Ishikawa (cell line): Measurements from ENCODE around the gene RGS10.

ENCODE experiments used
- CEBPB ChIP-seq: IDR thresholded peaks from 2 replicates; pipeline ENCODE4 v1.6.1; 2012
- CREB1 ChIP-seq: IDR thresholded peaks from 2 replicates; pipeline ENCODE4 v1.6.1; 2012; ENCODE audit warnings: low read depth
- EGR1 ChIP-seq: IDR thresholded peaks from 2 replicates; pipeline ENCODE4 v1.6.1; 2012
- EP300 ChIP-seq: IDR thresholded peaks from 2 replicates; pipeline ENCODE4 v1.6.1; 2012; ENCODE audit warnings: borderline replicate concordance
- FOXM1 ChIP-seq: IDR thresholded peaks from 2 replicates; pipeline ENCODE4 v1.6.1; 2012; ENCODE audit warnings: low read depth, borderline replicate concordance
- NFIC ChIP-seq: IDR thresholded peaks from 2 replicates; pipeline ENCODE4 v1.6.1; 2012
- RAD21 ChIP-seq: IDR thresholded peaks from 2 replicates; pipeline ENCODE4 v1.6.1; 2012; ENCODE audit warnings: low read depth
- TAF1 ChIP-seq: IDR thresholded peaks from 2 replicates; pipeline ENCODE4 v1.6.1; 2012; ENCODE audit warnings: low read depth, mild to moderate bottlenecking
- TCF12 ChIP-seq: IDR thresholded peaks from 2 replicates; pipeline ENCODE4 v1.6.1; 2012; ENCODE audit warnings: low read depth
- TEAD4 ChIP-seq: IDR thresholded peaks from 2 replicates; pipeline ENCODE4 v1.6.1; 2012
- YY1 ChIP-seq: IDR thresholded peaks from 2 replicates; pipeline ENCODE4 v1.6.1; 2012; ENCODE audit warnings: low read depth
- ZBTB7A ChIP-seq: IDR thresholded peaks from 2 replicates; pipeline ENCODE4 v1.6.1; 2012; ENCODE audit warnings: low read depth
- TF ChIP-seq, protein P1 (sequence below): IDR thresholded peaks from 2 replicates; pipeline ENCODE4 v1.6.1; 2012
- TF ChIP-seq, protein P2 (sequence below): IDR thresholded peaks from 2 replicates; pipeline ENCODE4 v1.6.1; 2012; ENCODE audit warnings: low read depth, mild to moderate bottlenecking
- TF ChIP-seq, protein P3 (sequence below): IDR thresholded peaks from 2 replicates; pipeline ENCODE4 v1.6.1; 2012

Gene RGS10

DNA sequence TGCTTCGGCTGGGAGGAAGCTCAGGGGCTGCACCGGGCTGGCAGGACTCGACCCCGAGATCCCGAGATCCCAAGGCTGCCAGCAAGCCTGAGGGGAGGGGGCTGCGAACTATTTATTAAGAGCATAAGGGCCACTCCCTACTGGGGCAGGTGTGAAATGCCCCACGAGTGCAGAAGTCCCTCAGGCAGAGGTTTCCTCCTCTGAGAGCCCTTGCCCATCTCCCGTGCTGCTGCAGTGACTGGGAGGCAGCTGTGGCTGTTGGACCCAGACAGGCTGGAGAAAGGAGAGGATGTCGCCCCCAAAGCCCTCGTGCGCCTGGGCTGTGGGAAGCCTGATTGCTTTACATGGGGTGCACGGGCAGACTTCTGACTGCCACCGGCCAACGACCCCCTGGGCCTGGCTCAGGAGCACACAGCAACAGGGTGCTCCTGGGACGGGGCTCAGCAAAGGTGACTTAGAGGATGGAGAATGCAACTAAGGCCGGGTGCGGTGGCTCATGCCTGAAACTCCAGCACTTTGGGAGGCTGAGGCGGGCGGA lies 39.8 kb downstream of the RGS10 start:
- TF ChIP-seq NFIC, result no peak
- no peak for TF ChIP-seq ZBTB7A
- TF ChIP-seq YY1, result no peak
- no peak for TF ChIP-seq TEAD4
- no peak for TF ChIP-seq CREB1
- no peak for TF ChIP-seq EP300
- TF ChIP-seq EGR1, result no peak
- TF ChIP-seq, protein P1, sequence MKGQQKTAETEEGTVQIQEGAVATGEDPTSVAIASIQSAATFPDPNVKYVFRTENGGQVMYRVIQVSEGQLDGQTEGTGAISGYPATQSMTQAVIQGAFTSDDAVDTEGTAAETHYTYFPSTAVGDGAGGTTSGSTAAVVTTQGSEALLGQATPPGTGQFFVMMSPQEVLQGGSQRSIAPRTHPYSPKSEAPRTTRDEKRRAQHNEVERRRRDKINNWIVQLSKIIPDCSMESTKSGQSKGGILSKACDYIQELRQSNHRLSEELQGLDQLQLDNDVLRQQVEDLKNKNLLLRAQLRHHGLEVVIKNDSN, result no peak
- TF ChIP-seq FOXM1, result no peak
- TF ChIP-seq, protein P2, sequence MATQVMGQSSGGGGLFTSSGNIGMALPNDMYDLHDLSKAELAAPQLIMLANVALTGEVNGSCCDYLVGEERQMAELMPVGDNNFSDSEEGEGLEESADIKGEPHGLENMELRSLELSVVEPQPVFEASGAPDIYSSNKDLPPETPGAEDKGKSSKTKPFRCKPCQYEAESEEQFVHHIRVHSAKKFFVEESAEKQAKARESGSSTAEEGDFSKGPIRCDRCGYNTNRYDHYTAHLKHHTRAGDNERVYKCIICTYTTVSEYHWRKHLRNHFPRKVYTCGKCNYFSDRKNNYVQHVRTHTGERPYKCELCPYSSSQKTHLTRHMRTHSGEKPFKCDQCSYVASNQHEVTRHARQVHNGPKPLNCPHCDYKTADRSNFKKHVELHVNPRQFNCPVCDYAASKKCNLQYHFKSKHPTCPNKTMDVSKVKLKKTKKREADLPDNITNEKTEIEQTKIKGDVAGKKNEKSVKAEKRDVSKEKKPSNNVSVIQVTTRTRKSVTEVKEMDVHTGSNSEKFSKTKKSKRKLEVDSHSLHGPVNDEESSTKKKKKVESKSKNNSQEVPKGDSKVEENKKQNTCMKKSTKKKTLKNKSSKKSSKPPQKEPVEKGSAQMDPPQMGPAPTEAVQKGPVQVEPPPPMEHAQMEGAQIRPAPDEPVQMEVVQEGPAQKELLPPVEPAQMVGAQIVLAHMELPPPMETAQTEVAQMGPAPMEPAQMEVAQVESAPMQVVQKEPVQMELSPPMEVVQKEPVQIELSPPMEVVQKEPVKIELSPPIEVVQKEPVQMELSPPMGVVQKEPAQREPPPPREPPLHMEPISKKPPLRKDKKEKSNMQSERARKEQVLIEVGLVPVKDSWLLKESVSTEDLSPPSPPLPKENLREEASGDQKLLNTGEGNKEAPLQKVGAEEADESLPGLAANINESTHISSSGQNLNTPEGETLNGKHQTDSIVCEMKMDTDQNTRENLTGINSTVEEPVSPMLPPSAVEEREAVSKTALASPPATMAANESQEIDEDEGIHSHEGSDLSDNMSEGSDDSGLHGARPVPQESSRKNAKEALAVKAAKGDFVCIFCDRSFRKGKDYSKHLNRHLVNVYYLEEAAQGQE, result no peak
- no peak for TF ChIP-seq TCF12
- TF ChIP-seq, protein P3, sequence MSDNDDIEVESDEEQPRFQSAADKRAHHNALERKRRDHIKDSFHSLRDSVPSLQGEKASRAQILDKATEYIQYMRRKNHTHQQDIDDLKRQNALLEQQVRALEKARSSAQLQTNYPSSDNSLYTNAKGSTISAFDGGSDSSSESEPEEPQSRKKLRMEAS, result no peak
- no peak for TF ChIP-seq RAD21
- no peak for TF ChIP-seq TAF1
- no peak for TF ChIP-seq CEBPB

DNA sequence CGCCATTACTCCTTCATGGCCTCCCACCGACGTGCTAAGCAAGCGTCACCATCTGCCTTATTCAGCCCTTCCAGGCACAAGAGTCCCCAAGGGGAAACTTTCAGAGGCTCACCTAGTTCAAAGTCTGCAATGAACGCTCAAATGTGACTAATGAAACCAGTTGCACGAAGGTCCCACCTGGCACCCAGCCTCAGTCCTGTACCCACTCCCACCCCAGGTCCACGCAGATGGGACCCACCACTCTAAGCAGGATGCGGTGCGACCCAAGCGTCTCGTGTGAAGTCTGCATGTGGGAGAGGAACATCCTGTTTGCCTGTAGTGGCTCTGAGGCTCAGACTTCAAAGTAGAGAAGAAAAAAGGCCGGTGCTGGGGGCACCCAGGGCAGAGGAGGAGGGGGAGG lies 40.3 kb downstream of the RGS10 start:
- TF ChIP-seq, protein P3, result no peak
- TF ChIP-seq NFIC, result no peak
- TF ChIP-seq, protein P2, result no peak
- no peak for TF ChIP-seq YY1
- no peak for TF ChIP-seq TCF12
- no peak for TF ChIP-seq RAD21
- no peak for TF ChIP-seq TAF1
- TF ChIP-seq CREB1, result no peak
- no peak for TF ChIP-seq ZBTB7A
- TF ChIP-seq FOXM1, result no peak

DNA sequence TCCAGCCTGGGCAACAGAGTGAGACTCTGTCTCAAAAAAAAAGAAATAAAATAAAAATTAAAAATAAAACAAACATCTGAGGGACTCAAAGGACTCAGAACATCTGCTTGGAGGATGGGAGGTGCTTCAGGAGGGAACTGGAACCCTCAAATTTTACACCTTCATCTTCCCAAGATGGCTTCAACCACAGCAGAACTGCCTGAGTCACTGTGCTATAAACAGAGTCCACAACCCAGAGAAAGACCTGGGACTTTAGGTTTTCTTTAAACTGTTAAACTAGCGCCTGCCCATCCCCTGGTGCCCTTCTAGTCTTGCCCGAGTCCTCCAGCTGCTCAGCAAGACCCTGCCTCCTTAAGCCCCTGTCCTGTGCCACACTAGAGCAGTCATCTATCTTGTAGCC lies 40.8 kb downstream of the RGS10 start:
- TF ChIP-seq RAD21 (no peak), TCF12 (no peak), EGR1 (no peak), EP300 (no peak), TAF1 (no peak), TEAD4 (no peak)
- TF ChIP-seq, protein P2, result no peak
- TF ChIP-seq, protein P3, result no peak

DNA sequence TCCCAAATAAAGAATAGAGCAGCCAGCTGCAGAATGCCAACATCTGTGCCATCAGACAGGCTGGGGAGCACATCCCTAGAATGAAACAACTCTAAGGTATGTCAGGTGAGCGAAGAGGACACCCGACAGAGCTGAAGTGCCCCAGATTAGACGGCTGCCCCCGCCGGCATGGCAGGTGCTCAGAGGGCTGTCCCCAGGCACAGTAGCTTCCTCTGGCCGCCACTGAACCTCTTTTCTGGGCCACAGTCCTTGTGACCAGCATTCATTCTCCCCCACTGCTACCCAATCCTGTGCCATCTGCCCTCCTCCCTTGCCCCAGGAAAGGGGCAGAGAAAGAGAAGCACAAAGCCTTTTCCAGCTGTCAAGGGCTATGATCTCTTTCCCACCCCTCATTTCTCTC lies 41.7 kb downstream of the RGS10 start:
- TF ChIP-seq CREB1 (no peak), FOXM1 (no peak), RAD21 (no peak), NFIC (no peak), EP300 (no peak), EGR1 (no peak), YY1 (no peak)
- TF ChIP-seq, protein P3, result no peak
- TF ChIP-seq, protein P1, result no peak
- TF ChIP-seq, protein P2, result no peak
